ENCODE data around the gene MYOF.

MYOF gene

GRCh38 chr10:93261961-93262610 is 220.0 kb downstream of the MYOF start:
- no peak for DNase-seq (ENCODE audit: extremely low read depth in 1 of 2, low read depth in 1 of 2)

- DNase-seq (ENCODE audit: extremely low read depth in 1 of 2, low read depth in 1 of 2), result no peak
Observed at GRCh38 chr10:93261089-93261488, 221.0 kb downstream of the MYOF start.

GRCh38 chr10:93259126-93259525 is 223.0 kb downstream of the MYOF start:
- DNase-seq (ENCODE audit: extremely low read depth in 1 of 2, low read depth in 1 of 2), result no peak

Data from activated CD8-positive, alpha-beta memory T cell treated with anti-CD3 and anti-CD28 coated beads for 1 hour (primary cell).